K562 (cell line): ENCODE data around the gene SLC5A4. TPM values are rescaled to one million over a fixed set of nuclear protein-coding genes. Genes with fewer than 3 reads are reported as not detected.

Source experiments
- ATAC-seq: fragments of 200-7000 bp; cut with Tn5 transposase; 3 replicates; pipeline ENCODE4 v1.9.1; 2020; ENCODE audit warnings: moderate library complexity
- BruUV-seq: library from RNA; stranded (reverse); fragments of 400-500 nt; replicated peaks from 2 replicates; lab custom pipeline; 2021; lab: Mats Ljungman, UMichigan
- CTCF ChIA-PET: fragments of 300-600 bp; formaldehyde crosslinking; extraction: SDS; loops from one replicate; lab custom pipeline; 2021; ENCODE audit warnings: low intra/inter-chr PET ratio; lab: Yijun Ruan, JAX
- POLR2A ChIA-PET: fragments of 300-600, 350-650 bp; sonication (Branson Sonifier 250); formaldehyde crosslinking; extraction: SDS; loops from one replicate; lab custom pipeline; 2021; ENCODE audit warnings: antibody characterized with exemption, inconsistent platforms; lab: Yijun Ruan, JAX
- DNase-seq, 4 experiments: peaks; one replicate each; pipeline versions ENCODE4 v3.0.0 to v3.0.0-alpha.2; 2011 to 2018; ENCODE audit warnings: low spot score in 3 of 4, mixed read lengths in 3 of 4; ENCODE audit errors: extremely low read depth in 1 of 4
- FAIRE-seq: peaks from 2 replicates; lab custom pipeline; 2011; peaks lifted over from hg19 to GRCh38; lab: Jason Lieb, UNC
- H2AFZ ChIP-seq: 2 replicates; pipeline ENCODE4 v1.6.0; 2011; ENCODE audit warnings: low read depth, low read length, control low read depth, inconsistent platforms
- H3K27ac ChIP-seq: fragments of 200-600 bp; 3 replicates; pipeline ENCODE4 v1.8.0; 2011; ENCODE audit warnings: low read depth, mild to moderate bottlenecking, control low read depth, inconsistent platforms, low read length, moderate library complexity, mixed read lengths; ENCODE audit errors: extremely low read depth
- H3K27me3 ChIP-seq, 2 experiments: fragments of 300-600 bp in 1 of 2; 2 replicates in 1 of 2; 3 replicates in 1 of 2; pipeline versions ENCODE4 v1.6.0 to v1.8.0; 2011; ENCODE audit warnings: inconsistent platforms in 2 of 2, low read length in 2 of 2, mild to moderate bottlenecking in 1 of 2, mixed read lengths in 1 of 2, moderate library complexity in 1 of 2; ENCODE audit not compliant: control insufficient read depth in 2 of 2, insufficient read depth in 2 of 2
- H3K36me3 ChIP-seq: fragments of 300-600 bp; 3 replicates; pipeline ENCODE4 v1.8.0; 2011; ENCODE audit warnings: mild to moderate bottlenecking, low read length, inconsistent platforms; ENCODE audit not compliant: control insufficient read depth, insufficient read depth
- H3K4me1 ChIP-seq, 2 experiments: fragments of 200-600 bp in 1 of 2; replicated peaks in 1 of 2; 2 replicates in 1 of 2; 3 replicates in 1 of 2; pipeline versions ENCODE4 v1.5.1 to v1.8.0; 2011; ENCODE audit warnings: inconsistent platforms in 2 of 2, low read length in 2 of 2, mild to moderate bottlenecking in 1 of 2, mixed read lengths in 1 of 2, moderate library complexity in 1 of 2; ENCODE audit not compliant: control insufficient read depth in 2 of 2, insufficient read depth in 2 of 2
- H3K4me2 ChIP-seq: 2 replicates; pipeline ENCODE4 v1.6.1; 2011; ENCODE audit warnings: low read length, control low read depth, inconsistent platforms, mixed read lengths; ENCODE audit not compliant: insufficient read depth
- H3K4me3 ChIP-seq: fragments of 200-600 bp; sonication (generic), shearing (Covaris generic); 2 replicates; pipeline ENCODE4 v1.5.1; 2016; ENCODE audit warnings: control low read depth, inconsistent platforms
- H3K79me2 ChIP-seq: fragments of 200-600 bp; 3 replicates; pipeline ENCODE4 v1.8.0; 2011; ENCODE audit warnings: low read length, inconsistent platforms; ENCODE audit not compliant: control insufficient read depth, insufficient read depth
- H3K9ac ChIP-seq, 2 experiments: 2 replicates each; pipeline versions ENCODE4 v1.6.0 to v1.6.1; 2011; ENCODE audit warnings: low read depth in 2 of 2, low read length in 2 of 2, control low read depth in 1 of 2, inconsistent platforms in 1 of 2, mild to moderate bottlenecking in 1 of 2, mixed read lengths in 1 of 2; ENCODE audit not compliant: insufficient read depth in 1 of 2
- H3K9me1 ChIP-seq: one replicate; pipeline ENCODE4 v1.6.0; 2011; ENCODE audit warnings: inconsistent platforms, mild to moderate bottlenecking, low read length, moderate library complexity; ENCODE audit not compliant: control insufficient read depth, insufficient read depth
- H3K9me3 ChIP-seq: replicated peaks from 2 replicates; pipeline ENCODE4 v1.5.1; 2011; ENCODE audit warnings: low read depth, low read length, inconsistent platforms; ENCODE audit not compliant: control insufficient read depth, insufficient read depth
- H4K20me1 ChIP-seq: replicated peaks from 2 replicates; pipeline ENCODE4 v1.6.1; 2011; ENCODE audit warnings: low read length, inconsistent platforms, mixed read lengths; ENCODE audit not compliant: control insufficient read depth, insufficient read depth
- ILK ChIP-seq: fragments of 450-650 bp; IDR thresholded peaks from 2 replicates; pipeline ENCODE4 v1.6.1; 2016; ENCODE audit warnings: missing genetic modification characterization, low read depth, mild to moderate bottlenecking, missing compliant biosample characterization, moderate library complexity, borderline replicate concordance
- NFATC3 ChIP-seq: fragments of 450-650 bp; IDR thresholded peaks from 2 replicates; pipeline ENCODE4 v1.6.1; 2017; ENCODE audit warnings: mild to moderate bottlenecking
- NRF1 ChIP-seq, 2 experiments: fragments of 450-650 bp; IDR thresholded peaks in 1 of 2; conservative IDR thresholded peaks in 1 of 2; 2 replicates each; pipeline ENCODE4 v1.6.1; 2014; ENCODE audit warnings: mild to moderate bottlenecking in 2 of 2
- ZNF436 ChIP-seq: fragments of 250-450, 450-650 bp; sonication (Bioruptor Pico); formaldehyde crosslinking; IDR thresholded peaks from 2 replicates; pipeline ENCODE4 v1.7.0; 2020; ENCODE audit warnings: mild to moderate bottlenecking
- WGBS: fragments of 100-300 bp; shearing (Covaris generic); methylation state at CpG from one replicate; pipeline ENCODE4 v1.1.6; 2016; ENCODE audit warnings: low coverage, mixed read lengths; ENCODE audit not compliant: insufficient coverage; ENCODE audit errors: missing lambda C conversion rate; 5-methylcytosine and 5-hydroxymethylcytosine counted together
- in situ Hi-C: fragments of 300-500 bp; cut with MboI; formaldehyde crosslinking; loops from 4 replicates; pipeline ENCODE4 v1.15.0; 2018; ENCODE audit warnings: inconsistent platforms, mixed read lengths
- intact Hi-C: fragments of 100-400 bp; cut with micrococcal nuclease; formaldehyde crosslinking; loops from 2 replicates; pipeline ENCODE4 v1.14.2; 2022
- polyA plus RNA-seq, 8 experiments: library from polyadenylated mRNA; depleted of rRNA in 4 of 8; stranded (reverse) in 5 of 8; unstranded in 3 of 8; fragments of >200 nt; fragmentation: Nextera tagmentation in 2 of 8; fragmentation: Illumina TruSeq in 1 of 8; extraction: Ambion mirVana in 2 of 8; extraction: Trizol in 1 of 8; gene quantifications; 2 replicates each; pipeline versions ENCODE4 v1.2.1 to v1.2.3, GENCODE V29; 2011 to 2014; ENCODE audit warnings: inconsistent platforms in 1 of 8, missing spikeins in 1 of 8
- total RNA-seq, 7 experiments: library from RNA; depleted of rRNA in 6 of 7; stranded (reverse); fragments of >200 nt in 6 of 7; fragmentation: Illumina TruSeq in 2 of 7; extraction: Trizol in 2 of 7; gene quantifications; 2 replicates each; pipeline versions ENCODE4 v1.2.1 to v1.2.3, GENCODE V29; 2011 to 2021; ENCODE audit warnings: low replicate concordance in 1 of 7

The SLC5A4 gene
- total and polyA plus RNA-seq, 9 of the 15 experiments (the other 6 are each of a cell fraction or from before 2014, with no cell fraction given): not detected

- intact Hi-C loops: no loop called here
- no peak within 1 kb of the TSS for H3K4me3 ChIP-seq
- FAIRE-seq: no peak
These were observed 50.1 kb downstream of the SLC5A4 start, which contains the start of gene RFPL2 for GRCh38 chr22:32204856-32205722. TSS of gene RFPL2 (minus strand) at chr22:32205073. CDS start at chr22:32202451, 2,622 bp downstream.

More at GRCh38 chr22:32204856-32205722, 50.1 kb downstream of the SLC5A4 start, which contains the start of gene RFPL2:
- peaks cover 0 to 26% of the 10 kb centered on the region in 2 experiments; a peak in 2 of 5 replicates for H3K4me1 ChIP-seq
- no peak within 1 kb of the TSS for H3K27ac ChIP-seq
- DNase-seq (peak in 1 of 4 experiments; percentile 5), ATAC-seq (peak; percentile 59)
- no peaks in the 10 kb centered on the region for H3K36me3 ChIP-seq
- no peaks in the 10 kb centered on the region for H4K20me1 ChIP-seq
- POLR2A ChIA-PET: no interaction called here
- no peak within 1 kb of the TSS for H3K4me2 ChIP-seq
- BruUV-seq: no TSS peak
- no peaks in the 10 kb centered on the region for H3K9me3 ChIP-seq
- no peak for TF ChIP-seq NFATC3
- TF ChIP-seq ILK (tag): no peak
- peak; percentile 74 to 77 for TF ChIP-seq NRF1 (conservative IDR thresholded peaks at IDR 0.05 in 1 of 2, IDR thresholded peaks at IDR 0.05 in 1 of 2)
- TF ChIP-seq ZNF436 (CRISPR knock-in tag): no peak
- H3K27me3 ChIP-seq: peaks cover 0 to 24% of the 10 kb centered on the region in 2 experiments; a peak in 3 of 5 replicates
- H3K79me2 ChIP-seq: no peaks in the 10 kb centered on the region
- H3K9me1 ChIP-seq: no peaks in the 10 kb centered on the region
- in situ Hi-C loops: no loop called here
- CTCF ChIA-PET: no interaction called here
- WGBS: 9% methylated on average over 17 of the region's 41 CpGs
- no peak within 1 kb of the TSS for H2AFZ ChIP-seq
- H3K9ac ChIP-seq: no peak within 1 kb of the TSS
